Fibroblast of lung (primary cell): ENCODE measurements around the gene NINL.

Experiments
- CTCF ChIP-seq, 2 donors: IDR thresholded peaks in 1 of 2; conservative IDR thresholded peaks in 1 of 2; 1 replicate in 1 of 2; 2 replicates in 1 of 2; pipeline ENCODE4 v1.5.1; 2011 to 2012; ENCODE audit warnings: low read length in 2 of 2, control low read depth in 1 of 2, inconsistent platforms in 1 of 2, low read depth in 1 of 2, mild to moderate bottlenecking in 1 of 2
- EZH2 ChIP-seq: IDR thresholded peaks from 2 replicates; pipeline ENCODE4 v1.5.1; 2012; ENCODE audit warnings: low read length, control low read depth, mild to moderate bottlenecking; ENCODE audit errors: missing control alignments

- no peak for TF ChIP-seq CTCF (conservative IDR thresholded peaks at IDR 0.05 in 1 of 2, IDR thresholded peaks at IDR 0.05 in 1 of 2; ENCODE audit: low read depth in 1 of 2, low read length in 2 of 2)
- TF ChIP-seq EZH2 = no peak
These were observed 20.9 kb upstream of the NINL start for GRCh38 chr20:25606094-25606695.
